ENCODE measurements around the gene ASCL2. TPM values are rescaled to one million over a fixed set of nuclear protein-coding genes. Genes with fewer than 3 reads are reported as not detected.

The ASCL2 gene
- total RNA-seq, 1 donor from 2014 or later: 0.80 TPM

DNA sequence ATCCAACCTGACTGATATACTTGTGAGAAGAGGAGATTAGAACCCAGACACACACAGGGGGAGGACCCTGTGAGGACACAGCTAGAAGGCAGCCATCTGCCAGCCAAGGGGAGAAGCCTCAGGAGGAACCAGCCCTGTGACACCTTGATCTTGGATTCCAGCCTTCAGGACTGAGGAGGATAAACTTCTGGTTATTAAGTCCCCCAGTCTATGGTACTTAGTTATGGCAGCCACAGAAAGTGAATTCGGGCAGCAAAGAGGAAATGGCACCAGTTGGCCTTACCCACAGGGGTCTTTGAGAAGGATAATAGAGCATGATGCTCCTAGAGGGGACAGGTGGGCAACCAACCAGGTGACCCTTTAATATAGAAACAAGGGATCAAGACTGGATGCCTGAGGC lies 49.4 kb downstream of the ASCL2 start:
- no peak for DNase-seq (ENCODE audit: low spot score)
- intact Hi-C loops (cut with DNase I): no loop called here
- ATAC-seq: no peak

DNA sequence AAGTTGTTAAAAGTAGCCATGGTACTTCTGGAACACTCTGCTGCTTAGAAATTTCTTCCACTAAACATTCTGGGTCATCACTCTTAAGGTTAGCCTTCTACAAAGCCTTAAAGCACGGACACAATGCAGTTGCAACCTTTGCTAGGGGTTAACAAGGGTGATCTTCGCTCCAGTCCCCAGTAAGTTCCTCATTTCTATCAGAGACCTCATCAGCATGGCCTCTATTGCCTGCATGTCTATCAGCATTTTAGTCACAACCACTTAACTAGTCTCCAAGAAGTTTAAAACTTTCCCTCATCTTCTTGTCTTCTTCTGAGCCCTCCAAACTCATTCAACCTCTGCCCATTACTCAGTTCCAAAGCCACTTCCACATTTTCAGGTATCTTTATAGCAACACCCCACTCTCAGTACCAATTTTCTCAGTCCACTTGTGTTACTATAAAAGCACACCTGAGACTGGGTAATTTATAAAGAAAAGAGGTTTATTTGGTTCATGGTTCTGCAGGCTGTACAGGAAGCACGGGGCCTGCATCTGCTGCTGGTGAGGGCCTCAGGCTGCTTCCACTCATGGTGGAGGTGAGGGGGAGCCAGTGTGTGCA lies 50.1 kb downstream of the ASCL2 start:
- DNase-seq (ENCODE audit: low spot score) (no peak), ATAC-seq (no peak)
- intact Hi-C loops (cut with DNase I): no loop called here

DNA sequence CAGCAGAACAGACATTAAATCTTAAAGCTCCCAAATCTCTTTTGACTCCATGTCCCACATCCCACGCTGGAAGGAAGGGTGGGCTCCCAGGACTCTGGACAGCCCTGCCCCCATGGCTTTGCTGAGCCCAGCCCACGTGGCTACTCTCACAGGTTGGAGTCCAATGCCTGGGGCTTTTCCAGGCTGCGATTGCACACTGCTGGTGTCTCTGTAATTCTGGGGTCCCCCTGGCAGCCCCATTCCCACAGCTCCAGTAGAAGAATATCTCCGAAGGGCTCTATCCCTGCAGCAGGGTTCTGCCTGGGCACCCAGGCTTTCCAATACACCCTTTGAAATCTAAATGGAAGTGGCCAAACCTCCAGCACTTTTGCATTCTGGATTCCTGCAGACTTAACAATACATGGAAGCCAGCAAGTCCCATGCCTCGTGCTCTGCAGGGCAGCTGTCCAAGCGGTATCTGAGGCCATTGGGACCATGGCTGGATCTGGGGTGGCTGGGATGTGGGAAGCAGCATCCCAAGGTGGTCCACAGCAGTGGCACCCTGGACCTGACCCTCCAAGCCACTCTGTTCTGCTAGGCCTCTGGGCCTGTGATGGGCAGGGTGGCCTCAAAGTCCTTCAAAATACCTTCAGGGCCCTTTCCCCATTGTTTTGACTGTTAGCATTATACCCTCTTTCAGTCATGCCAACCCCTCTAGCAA lies 50.9 kb downstream of the ASCL2 start:
- ATAC-seq (no peak), DNase-seq (ENCODE audit: low spot score) (no peak)
- intact Hi-C loops (cut with DNase I): no loop called here

Other genes starting within 250 kb of the ASCL2 start
- 473 TPM for gene IGF2, start 131.2 kb downstream of the ASCL2 start, total RNA-seq
- gene INS, start 109.4 kb downstream of the ASCL2 start, total RNA-seq: 1.5 TPM
- 0.36 TPM for gene TH, start 98.8 kb downstream of the ASCL2 start, total RNA-seq
- gene C11orf21, start 31.3 kb upstream of the ASCL2 start, total RNA-seq: 3.1 TPM
- gene TSPAN32, start 31.4 kb upstream of the ASCL2 start, total RNA-seq: 7.3 TPM
- 618 TPM for gene CD81, start 106.7 kb upstream of the ASCL2 start, total RNA-seq
- 41.0 TPM for gene TSSC4, start 130.2 kb upstream of the ASCL2 start, total RNA-seq
- gene TRPM5, start 173.9 kb upstream of the ASCL2 start, total RNA-seq: not detected
- 6.2 TPM for gene KCNQ1, start 174.4 kb upstream of the ASCL2 start, total RNA-seq